HG03520 (cell line): ENCODE measurements around the gene TAF5L.
"Not testable (repeated sequence)": the region's sequence is repeated elsewhere in the genome, so short reads cannot be mapped to it uniquely, and the experiment has no call there.

Experiments used
- ATAC-seq: cut with Tn5 transposase; IDR thresholded peaks from one replicate; pipeline ENCODE4 v1.9.1; 2021; ENCODE audit warnings: mild to moderate bottlenecking, moderate library complexity; ENCODE audit not compliant: unreplicated experiment

TAF5L gene

DNA sequence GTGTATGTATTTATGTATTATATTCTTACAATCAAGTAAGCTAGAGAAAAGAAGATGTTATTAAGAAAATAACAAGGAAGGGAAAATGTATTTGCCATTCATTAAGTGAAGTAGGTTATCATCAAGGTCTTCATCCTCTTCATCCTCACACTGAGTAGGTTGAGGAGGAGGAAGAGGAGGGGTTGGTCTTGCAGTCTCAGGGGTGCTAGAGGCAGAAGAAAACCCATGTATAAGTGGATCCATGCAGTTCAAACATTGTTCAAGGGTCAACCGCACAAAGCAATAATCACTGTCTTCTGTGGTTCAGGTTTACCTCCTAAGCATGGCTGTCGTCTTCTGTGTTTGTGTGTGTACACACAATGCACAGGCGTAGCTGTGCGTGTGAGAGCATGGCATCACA, 17.0 kb upstream of the TAF5L start:
- no peak for ATAC-seq

DNA sequence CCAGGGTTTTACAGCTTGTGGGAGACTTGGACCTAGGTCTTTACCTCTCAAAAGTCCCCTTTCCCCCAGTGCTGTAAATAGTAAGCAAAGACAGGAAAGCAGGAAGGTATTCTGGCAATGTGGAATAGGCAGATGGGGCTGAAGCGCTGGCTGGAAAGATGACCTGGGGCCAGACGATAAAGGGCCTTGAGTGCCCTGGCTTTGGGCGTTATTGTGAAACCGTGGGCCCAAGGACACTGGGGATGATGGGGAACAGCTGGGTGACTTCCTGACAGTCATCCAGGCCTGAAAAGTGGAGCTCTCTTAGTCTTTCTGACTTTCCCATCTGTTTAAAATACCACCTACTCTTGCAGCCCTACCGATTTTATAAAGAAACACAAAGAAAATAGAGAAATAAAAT, 16.5 kb upstream of the TAF5L start:
- ATAC-seq, result no peak

- no peak for ATAC-seq
Measured at GRCh38 chr1:229641306-229641705, 15.4 kb upstream of the TAF5L start.

- no peak for ATAC-seq
Measured at GRCh38 chr1:229640455-229640854, 14.5 kb upstream of the TAF5L start.

GRCh38 chr1:229637746-229638145, 11.8 kb upstream of the TAF5L start:
- no peak for ATAC-seq

GRCh38 chr1:229636042-229636441, 10.1 kb upstream of the TAF5L start:
- no peak for ATAC-seq

DNA sequence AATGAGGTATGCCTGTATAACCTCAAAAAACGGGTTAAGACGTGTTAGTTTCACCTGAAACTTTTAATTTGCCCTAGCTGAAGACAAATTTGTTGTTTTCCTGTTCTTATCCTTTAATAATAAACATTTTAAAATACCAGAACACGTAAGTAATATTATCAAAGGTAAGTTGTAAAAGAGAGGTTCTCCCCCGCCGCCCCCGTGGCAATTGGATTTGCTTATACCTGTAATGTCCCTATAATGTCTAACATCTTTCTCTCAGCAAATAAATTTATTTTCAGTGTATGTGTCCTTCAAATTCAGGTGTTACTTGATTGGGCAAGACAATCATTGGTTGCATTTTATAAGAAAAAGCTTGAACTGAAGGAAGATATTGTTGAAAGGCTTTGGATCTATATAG, 6.0 kb upstream of the TAF5L start:
- ATAC-seq, result no peak

DNA sequence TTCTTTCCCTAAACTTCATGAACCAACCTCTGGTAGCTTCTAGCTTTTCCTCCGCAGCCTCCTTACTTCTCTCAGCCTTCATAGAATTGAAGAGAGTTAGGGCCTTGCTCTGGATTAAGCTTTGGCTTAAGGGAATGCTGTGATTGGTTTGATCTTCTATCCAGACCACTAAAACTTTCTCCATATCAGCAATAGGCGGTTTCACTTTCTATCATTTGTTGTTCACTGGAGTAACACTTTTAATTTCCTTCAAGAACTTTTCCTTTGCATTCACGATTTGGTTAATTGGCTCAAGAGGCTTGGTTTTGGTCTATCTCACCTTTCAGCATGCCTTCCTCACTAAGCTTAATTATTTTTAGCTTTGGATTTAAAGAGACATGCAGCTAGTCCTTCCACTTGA, 5.2 kb upstream of the TAF5L start:
- ATAC-seq, result no peak

DNA sequence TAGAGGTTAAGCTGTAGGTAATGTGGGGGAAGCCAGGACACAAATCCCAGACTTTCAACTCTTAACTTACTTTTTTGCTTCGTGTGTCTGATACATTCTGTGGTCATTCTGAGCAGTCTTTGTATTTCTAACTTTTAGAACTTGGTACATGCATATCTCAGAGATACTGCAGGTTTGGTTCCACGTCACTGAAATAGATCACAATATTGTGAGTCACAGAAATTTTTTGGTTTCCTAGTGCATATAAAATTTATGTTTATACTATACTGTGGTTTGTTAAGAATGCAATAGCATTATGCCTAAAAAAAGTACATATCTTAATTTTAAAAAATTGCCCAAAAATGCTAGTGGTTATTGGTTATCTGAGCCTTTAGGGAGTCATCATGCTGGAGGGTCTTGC, 3.3 kb upstream of the TAF5L start:
- no peak for ATAC-seq

GRCh38 chr1:229627003-229627402, 1.1 kb upstream of the TAF5L start:
- no peak for ATAC-seq

- peak; percentile 35 for ATAC-seq
Measured at GRCh38 chr1:229625071-229625914, 629 bp downstream of the TAF5L start.

GRCh38 chr1:229624521-229625070, 1.3 kb downstream of the TAF5L start:
- no peak for ATAC-seq

- no peak for ATAC-seq
Measured at GRCh38 chr1:229623838-229624237, 2.1 kb downstream of the TAF5L start.

DNA sequence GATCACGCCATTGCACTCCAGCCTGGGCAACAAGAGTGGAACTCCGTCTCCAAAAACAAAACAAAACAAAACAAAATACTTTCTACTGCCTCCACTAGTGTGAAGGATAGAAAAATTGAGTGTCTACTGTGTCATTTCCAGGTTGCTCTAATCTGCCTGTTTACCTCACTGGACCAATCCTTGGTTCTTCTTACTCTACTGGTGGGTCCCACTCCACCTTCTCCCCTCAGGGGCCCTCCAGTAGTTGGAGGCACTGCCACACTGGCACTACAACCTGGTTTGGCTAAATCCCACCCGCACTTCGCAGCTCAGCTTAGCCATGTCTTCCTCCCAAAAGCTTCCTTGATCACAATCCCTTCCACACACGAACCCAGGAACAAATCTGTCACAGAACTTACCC, 2.7 kb downstream of the TAF5L start:
- ATAC-seq, result no peak

DNA sequence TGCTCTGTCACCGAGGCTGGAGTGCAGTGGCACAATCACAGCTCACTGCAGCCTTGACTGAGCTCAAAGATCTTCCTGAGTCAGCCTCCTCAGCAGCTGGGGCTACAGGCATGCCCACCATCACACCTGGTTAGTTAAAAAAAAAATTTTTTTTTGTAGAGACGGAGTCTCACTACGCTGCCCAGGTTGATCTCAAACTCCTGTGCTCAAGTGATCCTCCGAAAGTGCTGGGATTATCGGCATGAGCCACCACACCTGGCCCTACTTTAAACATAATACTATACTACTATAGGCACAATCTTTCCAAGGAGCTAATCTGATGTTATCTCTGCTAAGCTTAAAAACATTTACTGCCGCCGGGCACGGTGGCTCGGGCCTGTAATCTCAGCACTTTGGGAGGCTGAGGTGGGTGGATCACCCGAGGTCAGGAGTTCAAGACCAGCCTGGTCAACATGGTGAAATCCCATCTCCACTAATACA, 3.2 kb downstream of the TAF5L start:
- not testable (repeated sequence) for ATAC-seq

- ATAC-seq, result no peak
Measured at GRCh38 chr1:229621663-229622062, 4.3 kb downstream of the TAF5L start.

DNA sequence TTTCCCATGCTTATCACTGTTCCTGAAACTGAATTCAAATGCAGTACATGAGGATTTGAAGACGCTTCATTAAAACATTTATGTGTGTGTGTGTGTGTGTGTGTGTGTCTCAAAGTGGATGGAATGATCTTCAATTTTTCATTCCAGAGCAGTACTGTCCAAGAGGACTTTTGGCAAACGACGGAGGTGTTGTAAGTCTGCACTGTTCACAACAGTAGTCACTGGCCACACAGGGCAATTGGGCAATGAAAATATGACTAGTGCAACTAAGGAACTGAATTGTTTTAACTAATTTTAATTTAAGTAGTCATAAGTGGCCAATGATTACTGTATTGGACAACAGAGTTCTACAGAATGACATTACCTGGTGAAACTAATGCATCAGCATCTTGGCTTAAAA, 5.0 kb downstream of the TAF5L start:
- ATAC-seq, result no peak

- no peak for ATAC-seq
Measured at GRCh38 chr1:229619614-229620013, 6.3 kb downstream of the TAF5L start.

DNA sequence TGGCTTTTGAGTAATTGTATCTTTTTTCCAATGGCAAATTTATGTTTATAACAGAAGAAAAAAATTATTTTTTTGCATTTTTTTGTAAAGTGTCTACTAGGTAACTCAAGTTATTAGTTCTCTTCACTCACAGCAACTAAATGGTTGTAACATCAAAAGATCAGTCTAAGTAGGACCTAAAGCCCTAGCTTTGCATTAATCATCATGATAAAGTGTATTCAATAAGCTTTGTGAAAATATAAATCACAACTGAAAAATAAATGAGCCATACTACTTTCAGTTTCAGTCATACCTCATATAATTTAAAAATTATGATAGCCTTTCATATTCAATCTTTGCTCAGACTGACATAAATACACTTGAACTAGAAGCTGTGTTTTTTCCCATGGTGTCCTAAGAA, 6.9 kb downstream of the TAF5L start:
- ATAC-seq, result no peak

GRCh38 chr1:229617351-229618100, 8.4 kb downstream of the TAF5L start:
- ATAC-seq, result no peak

GRCh38 chr1:229614701-229615100, 11.2 kb downstream of the TAF5L start:
- ATAC-seq, result no peak

- no peak for ATAC-seq
Measured at GRCh38 chr1:229613938-229614337, 12.0 kb downstream of the TAF5L start.
